Sigmoid colon (tissue), 4 donors: Measurements from ENCODE around the gene CLSTN2.

Source experiments
- EP300 ChIP-seq, 4 donors: sonication (generic); formaldehyde crosslinking; IDR thresholded peaks; one replicate each; pipeline ENCODE4 v1.6.1; 2017; ENCODE audit warnings: antibody characterized with exemption in 4 of 4
- POLR2A ChIP-seq, 2 donors: fragments of 450-650 bp; IDR thresholded peaks; one replicate each; pipeline ENCODE4 v1.6.1; 2016; ENCODE audit warnings: antibody characterized with exemption in 2 of 2, mild to moderate bottlenecking in 2 of 2, moderate library complexity in 2 of 2
- POLR2AphosphoS5 ChIP-seq, 4 donors: sonication (generic); formaldehyde crosslinking; IDR thresholded peaks; one replicate each; pipeline ENCODE4 v1.6.1; 2017; ENCODE audit warnings: antibody characterized with exemption in 4 of 4
- TF ChIP-seq, protein P1 (sequence below), 4 experiments: fragments of 450-650 bp in 3 of 4; fragments of 200-600 bp in 1 of 4; IDR thresholded peaks; one replicate each; pipeline ENCODE4 v1.5.1; 2016 to 2019; ENCODE audit warnings: antibody characterized with exemption in 4 of 4, mild to moderate bottlenecking in 3 of 4, moderate library complexity in 2 of 4

DNA sequence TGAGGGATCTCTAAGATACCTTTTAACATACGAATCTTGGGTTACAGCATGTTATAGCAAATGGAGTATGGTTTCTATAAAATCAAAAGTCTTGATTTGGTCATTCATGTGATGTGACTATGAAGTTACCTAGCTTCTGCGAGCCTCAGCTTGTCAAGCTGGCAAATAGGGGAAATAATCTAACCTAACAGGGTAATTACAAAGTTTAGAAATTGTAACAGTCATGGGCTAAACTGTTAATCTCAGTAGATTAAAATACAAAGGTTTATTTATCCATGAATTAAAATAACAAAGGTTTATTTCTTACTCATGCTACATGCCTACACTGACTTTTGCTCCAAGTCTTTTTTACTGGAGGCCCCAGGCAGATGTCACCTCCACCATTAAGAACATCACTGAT is 359.1 kb downstream of the CLSTN2 start:
- TF ChIP-seq, protein P1, sequence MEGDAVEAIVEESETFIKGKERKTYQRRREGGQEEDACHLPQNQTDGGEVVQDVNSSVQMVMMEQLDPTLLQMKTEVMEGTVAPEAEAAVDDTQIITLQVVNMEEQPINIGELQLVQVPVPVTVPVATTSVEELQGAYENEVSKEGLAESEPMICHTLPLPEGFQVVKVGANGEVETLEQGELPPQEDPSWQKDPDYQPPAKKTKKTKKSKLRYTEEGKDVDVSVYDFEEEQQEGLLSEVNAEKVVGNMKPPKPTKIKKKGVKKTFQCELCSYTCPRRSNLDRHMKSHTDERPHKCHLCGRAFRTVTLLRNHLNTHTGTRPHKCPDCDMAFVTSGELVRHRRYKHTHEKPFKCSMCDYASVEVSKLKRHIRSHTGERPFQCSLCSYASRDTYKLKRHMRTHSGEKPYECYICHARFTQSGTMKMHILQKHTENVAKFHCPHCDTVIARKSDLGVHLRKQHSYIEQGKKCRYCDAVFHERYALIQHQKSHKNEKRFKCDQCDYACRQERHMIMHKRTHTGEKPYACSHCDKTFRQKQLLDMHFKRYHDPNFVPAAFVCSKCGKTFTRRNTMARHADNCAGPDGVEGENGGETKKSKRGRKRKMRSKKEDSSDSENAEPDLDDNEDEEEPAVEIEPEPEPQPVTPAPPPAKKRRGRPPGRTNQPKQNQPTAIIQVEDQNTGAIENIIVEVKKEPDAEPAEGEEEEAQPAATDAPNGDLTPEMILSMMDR (IDR thresholded peaks at IDR 0.05): no peak
- TF ChIP-seq POLR2A (IDR thresholded peaks at IDR 0.05) (no peak), EP300 (IDR thresholded peaks at IDR 0.05) (no peak), POLR2AphosphoS5 (IDR thresholded peaks at IDR 0.05) (no peak)
